SK-N-MC (cell line): ENCODE data around the gene HSPA1B.

ENCODE experiments used
- EZH2 ChIP-seq: fragments of 200-600 bp; sonication (generic); IDR thresholded peaks from one replicate; pipeline ENCODE4 v1.6.1; 2017; ENCODE audit warnings: antibody characterized with exemption
- FOXP2 ChIP-seq: optimal IDR thresholded peaks from 2 replicates; pipeline ENCODE3; 2011; ENCODE audit warnings: mild to moderate bottlenecking, moderate library complexity; ENCODE audit not compliant: insufficient read depth; ENCODE audit errors: extremely low read length, control extremely low read depth
- POLR2AphosphoS5 ChIP-seq: IDR thresholded peaks from 2 replicates; pipeline ENCODE4 v1.6.1; 2012; ENCODE audit warnings: mild to moderate bottlenecking, low read depth, low read length, borderline replicate concordance

DNA sequence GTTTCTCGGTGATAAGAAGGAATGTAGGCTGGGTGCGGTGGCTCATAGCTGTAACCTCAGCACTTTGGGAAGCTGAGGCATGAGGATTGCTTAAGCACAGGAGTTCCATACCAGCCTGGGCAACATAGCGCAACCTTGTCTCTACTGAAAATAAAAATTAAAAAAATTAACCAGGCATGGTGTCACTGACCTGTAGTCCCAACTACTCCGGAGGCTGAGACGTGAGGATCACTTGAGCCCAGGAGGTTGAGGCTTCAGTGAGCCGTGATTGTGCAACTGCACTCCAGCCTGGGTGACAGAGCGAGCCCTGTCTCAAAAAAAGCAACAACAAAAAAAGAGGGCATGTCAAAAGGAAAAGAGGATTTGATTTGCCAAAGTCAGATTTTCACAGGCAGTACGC lies 31.2 kb downstream of the HSPA1B start:
- TF ChIP-seq FOXP2 (no peak), EZH2 (no peak), POLR2AphosphoS5 (no peak)
